Measurements from ENCODE around the gene MCM3. TPM values are rescaled to one million over a fixed set of nuclear protein-coding genes. Genes with fewer than 3 reads are reported as not detected.

The MCM3 gene
- total RNA-seq, 1 experiment from 2014 or later, result 276 TPM

DNA sequence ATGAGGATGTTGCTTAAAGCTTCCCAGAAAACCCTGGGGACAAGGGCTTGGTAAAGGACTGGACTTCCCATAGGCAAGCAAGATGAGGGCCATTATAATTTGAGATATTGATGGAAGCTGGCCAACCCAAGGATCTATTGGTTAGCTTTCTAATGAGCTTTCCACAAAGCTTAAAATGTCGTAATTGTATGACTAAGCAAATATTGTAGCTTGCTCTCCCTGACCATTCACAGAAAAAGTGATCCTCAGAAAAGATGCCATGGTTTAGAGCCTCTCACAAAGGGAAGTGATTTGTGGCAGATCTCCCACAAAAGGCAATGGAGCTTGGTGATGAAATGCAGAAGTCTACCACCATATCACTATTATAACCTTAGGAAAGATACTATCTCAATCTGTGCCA is 53.9 kb downstream of the MCM3 start:
- no peak overlapping the region for H3K4me3 Mint-ChIP-seq
- ChIA-PET POLR2A (no interaction called here), CTCF (interaction anchor here (1.4 to 1.5 kb wide), 2 partner anchors 33 to 169 kb away, joined by 3 to 4 read pairs; no protein-coding TSS in a partner anchor)
- TF ChIP-seq JUN (CRISPR knock-in tag; IDR thresholded peaks at IDR 0.05) (no peak), ZNF317 (CRISPR knock-in tag; IDR thresholded peaks at IDR 0.05; ENCODE audit: borderline replicate concordance, low read depth) (no peak), NR3C1 (CRISPR knock-in tag; conservative IDR thresholded peaks at IDR 0.05; ENCODE audit: low read depth) (no peak), JAZF1 (CRISPR knock-in tag; IDR thresholded peaks at IDR 0.05) (no peak)
- TF ChIP-seq, protein P1, sequence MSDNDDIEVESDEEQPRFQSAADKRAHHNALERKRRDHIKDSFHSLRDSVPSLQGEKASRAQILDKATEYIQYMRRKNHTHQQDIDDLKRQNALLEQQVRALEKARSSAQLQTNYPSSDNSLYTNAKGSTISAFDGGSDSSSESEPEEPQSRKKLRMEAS (CRISPR knock-in tag; IDR thresholded peaks at IDR 0.05), result no peak
- no peaks in the 10 kb centered on the region for H3K9me3 Mint-ChIP-seq
- no peak overlapping the region for H3K27ac Mint-ChIP-seq
- no peaks in the 10 kb centered on the region for H3K27me3 Mint-ChIP-seq (ENCODE audit: low read depth)
- peaks cover 18% of the 10 kb centered on the region for H3K4me1 Mint-ChIP-seq
- ATAC-seq (no peak), DNase-seq (ENCODE audit: low spot score) (no peak)
- no peaks in the 10 kb centered on the region for H3K36me3 Mint-ChIP-seq

DNA sequence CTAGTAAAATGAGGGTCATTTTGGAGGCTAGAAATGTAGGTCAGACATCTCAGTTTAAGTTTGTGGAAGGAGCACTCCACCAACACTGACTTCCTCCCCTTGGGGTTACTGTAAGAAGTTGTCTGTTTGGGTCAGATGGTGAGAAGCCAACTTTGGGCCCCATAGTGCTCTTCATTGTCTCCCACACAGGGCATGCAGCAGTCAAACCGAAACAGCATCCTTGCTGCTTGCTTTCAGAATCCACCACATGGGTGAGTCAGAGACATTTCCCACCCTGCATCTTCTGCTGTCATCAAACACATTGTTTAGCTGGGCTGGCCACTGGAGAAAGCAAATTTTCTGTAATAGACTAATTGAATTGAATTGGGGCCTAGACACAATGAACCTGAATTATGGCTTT is 57.0 kb downstream of the MCM3 start:
- no peak overlapping the region for H3K27ac Mint-ChIP-seq
- 0 out of 2 replicates have a peak, but pooled peaks cover 2% of the 10 kb centered on the region for H3K4me1 Mint-ChIP-seq
- no peak for DNase-seq (ENCODE audit: low spot score)
- POLR2A ChIA-PET, result no interaction called here
- no peak overlapping the region for H3K4me3 Mint-ChIP-seq
- no peaks in the 10 kb centered on the region for H3K27me3 Mint-ChIP-seq (ENCODE audit: low read depth)
- ATAC-seq, result no peak
- CTCF ChIA-PET, result interaction anchor here (0.6 kb wide), 1 partner anchor 36 kb away, joined by 3 read pairs; no protein-coding TSS in a partner anchor
- H3K9me3 Mint-ChIP-seq, result no peaks in the 10 kb centered on the region
- no peaks in the 10 kb centered on the region for H3K36me3 Mint-ChIP-seq
- no peak for TF ChIP-seq MXD4 (CRISPR knock-in tag; IDR thresholded peaks at IDR 0.05; ENCODE audit: borderline replicate concordance)
- TF ChIP-seq FOXJ3 (CRISPR knock-in tag; IDR thresholded peaks at IDR 0.05; ENCODE audit: borderline replicate concordance), result no peak
- TF ChIP-seq ZNF138 (CRISPR knock-in tag; conservative IDR thresholded peaks at IDR 0.05), result no peak
- no peak for TF ChIP-seq SP1 (CRISPR knock-in tag; conservative IDR thresholded peaks at IDR 0.05)
- TF ChIP-seq, protein P2, sequence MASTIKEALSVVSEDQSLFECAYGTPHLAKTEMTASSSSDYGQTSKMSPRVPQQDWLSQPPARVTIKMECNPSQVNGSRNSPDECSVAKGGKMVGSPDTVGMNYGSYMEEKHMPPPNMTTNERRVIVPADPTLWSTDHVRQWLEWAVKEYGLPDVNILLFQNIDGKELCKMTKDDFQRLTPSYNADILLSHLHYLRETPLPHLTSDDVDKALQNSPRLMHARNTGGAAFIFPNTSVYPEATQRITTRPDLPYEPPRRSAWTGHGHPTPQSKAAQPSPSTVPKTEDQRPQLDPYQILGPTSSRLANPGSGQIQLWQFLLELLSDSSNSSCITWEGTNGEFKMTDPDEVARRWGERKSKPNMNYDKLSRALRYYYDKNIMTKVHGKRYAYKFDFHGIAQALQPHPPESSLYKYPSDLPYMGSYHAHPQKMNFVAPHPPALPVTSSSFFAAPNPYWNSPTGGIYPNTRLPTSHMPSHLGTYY (CRISPR knock-in tag; IDR thresholded peaks at IDR 0.05), result no peak
- no peak for TF ChIP-seq CREB1 (CRISPR knock-in tag; IDR thresholded peaks at IDR 0.05)
- TF ChIP-seq, protein P3, sequence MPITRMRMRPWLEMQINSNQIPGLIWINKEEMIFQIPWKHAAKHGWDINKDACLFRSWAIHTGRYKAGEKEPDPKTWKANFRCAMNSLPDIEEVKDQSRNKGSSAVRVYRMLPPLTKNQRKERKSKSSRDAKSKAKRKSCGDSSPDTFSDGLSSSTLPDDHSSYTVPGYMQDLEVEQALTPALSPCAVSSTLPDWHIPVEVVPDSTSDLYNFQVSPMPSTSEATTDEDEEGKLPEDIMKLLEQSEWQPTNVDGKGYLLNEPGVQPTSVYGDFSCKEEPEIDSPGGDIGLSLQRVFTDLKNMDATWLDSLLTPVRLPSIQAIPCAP (CRISPR knock-in tag; IDR thresholded peaks at IDR 0.05), result no peak
- TF ChIP-seq TCF7 (CRISPR knock-in tag; IDR thresholded peaks at IDR 0.05; ENCODE audit: low read depth), result no peak
- no peak for TF ChIP-seq JAZF1 (CRISPR knock-in tag; IDR thresholded peaks at IDR 0.05)
- TF ChIP-seq, protein P4, sequence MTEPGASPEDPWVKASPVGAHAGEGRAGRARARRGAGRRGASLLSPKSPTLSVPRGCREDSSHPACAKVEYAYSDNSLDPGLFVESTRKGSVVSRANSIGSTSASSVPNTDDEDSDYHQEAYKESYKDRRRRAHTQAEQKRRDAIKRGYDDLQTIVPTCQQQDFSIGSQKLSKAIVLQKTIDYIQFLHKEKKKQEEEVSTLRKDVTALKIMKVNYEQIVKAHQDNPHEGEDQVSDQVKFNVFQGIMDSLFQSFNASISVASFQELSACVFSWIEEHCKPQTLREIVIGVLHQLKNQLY (CRISPR knock-in tag; IDR thresholded peaks at IDR 0.05), result no peak
- TF ChIP-seq, protein P5, sequence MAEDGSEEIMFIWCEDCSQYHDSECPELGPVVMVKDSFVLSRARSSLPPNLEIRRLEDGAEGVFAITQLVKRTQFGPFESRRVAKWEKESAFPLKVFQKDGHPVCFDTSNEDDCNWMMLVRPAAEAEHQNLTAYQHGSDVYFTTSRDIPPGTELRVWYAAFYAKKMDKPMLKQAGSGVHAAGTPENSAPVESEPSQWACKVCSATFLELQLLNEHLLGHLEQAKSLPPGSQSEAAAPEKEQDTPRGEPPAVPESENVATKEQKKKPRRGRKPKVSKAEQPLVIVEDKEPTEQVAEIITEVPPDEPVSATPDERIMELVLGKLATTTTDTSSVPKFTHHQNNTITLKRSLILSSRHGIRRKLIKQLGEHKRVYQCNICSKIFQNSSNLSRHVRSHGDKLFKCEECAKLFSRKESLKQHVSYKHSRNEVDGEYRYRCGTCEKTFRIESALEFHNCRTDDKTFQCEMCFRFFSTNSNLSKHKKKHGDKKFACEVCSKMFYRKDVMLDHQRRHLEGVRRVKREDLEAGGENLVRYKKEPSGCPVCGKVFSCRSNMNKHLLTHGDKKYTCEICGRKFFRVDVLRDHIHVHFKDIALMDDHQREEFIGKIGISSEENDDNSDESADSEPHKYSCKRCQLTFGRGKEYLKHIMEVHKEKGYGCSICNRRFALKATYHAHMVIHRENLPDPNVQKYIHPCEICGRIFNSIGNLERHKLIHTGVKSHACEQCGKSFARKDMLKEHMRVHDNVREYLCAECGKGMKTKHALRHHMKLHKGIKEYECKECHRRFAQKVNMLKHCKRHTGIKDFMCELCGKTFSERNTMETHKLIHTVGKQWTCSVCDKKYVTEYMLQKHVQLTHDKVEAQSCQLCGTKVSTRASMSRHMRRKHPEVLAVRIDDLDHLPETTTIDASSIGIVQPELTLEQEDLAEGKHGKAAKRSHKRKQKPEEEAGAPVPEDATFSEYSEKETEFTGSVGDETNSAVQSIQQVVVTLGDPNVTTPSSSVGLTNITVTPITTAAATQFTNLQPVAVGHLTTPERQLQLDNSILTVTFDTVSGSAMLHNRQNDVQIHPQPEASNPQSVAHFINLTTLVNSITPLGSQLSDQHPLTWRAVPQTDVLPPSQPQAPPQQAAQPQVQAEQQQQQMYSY (CRISPR knock-in tag; IDR thresholded peaks at IDR 0.05), result no peak
- TF ChIP-seq NFE2L1 (CRISPR knock-in tag; IDR thresholded peaks at IDR 0.05), result no peak
- TF ChIP-seq, protein P6, sequence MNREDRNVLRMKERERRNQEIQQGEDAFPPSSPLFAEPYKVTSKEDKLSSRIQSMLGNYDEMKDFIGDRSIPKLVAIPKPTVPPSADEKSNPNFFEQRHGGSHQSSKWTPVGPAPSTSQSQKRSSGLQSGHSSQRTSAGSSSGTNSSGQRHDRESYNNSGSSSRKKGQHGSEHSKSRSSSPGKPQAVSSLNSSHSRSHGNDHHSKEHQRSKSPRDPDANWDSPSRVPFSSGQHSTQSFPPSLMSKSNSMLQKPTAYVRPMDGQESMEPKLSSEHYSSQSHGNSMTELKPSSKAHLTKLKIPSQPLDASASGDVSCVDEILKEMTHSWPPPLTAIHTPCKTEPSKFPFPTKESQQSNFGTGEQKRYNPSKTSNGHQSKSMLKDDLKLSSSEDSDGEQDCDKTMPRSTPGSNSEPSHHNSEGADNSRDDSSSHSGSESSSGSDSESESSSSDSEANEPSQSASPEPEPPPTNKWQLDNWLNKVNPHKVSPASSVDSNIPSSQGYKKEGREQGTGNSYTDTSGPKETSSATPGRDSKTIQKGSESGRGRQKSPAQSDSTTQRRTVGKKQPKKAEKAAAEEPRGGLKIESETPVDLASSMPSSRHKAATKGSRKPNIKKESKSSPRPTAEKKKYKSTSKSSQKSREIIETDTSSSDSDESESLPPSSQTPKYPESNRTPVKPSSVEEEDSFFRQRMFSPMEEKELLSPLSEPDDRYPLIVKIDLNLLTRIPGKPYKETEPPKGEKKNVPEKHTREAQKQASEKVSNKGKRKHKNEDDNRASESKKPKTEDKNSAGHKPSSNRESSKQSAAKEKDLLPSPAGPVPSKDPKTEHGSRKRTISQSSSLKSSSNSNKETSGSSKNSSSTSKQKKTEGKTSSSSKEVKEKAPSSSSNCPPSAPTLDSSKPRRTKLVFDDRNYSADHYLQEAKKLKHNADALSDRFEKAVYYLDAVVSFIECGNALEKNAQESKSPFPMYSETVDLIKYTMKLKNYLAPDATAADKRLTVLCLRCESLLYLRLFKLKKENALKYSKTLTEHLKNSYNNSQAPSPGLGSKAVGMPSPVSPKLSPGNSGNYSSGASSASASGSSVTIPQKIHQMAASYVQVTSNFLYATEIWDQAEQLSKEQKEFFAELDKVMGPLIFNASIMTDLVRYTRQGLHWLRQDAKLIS (CRISPR knock-in tag; IDR thresholded peaks at IDR 0.05; ENCODE audit: borderline replicate concordance), result no peak
- TF ChIP-seq, protein P7, sequence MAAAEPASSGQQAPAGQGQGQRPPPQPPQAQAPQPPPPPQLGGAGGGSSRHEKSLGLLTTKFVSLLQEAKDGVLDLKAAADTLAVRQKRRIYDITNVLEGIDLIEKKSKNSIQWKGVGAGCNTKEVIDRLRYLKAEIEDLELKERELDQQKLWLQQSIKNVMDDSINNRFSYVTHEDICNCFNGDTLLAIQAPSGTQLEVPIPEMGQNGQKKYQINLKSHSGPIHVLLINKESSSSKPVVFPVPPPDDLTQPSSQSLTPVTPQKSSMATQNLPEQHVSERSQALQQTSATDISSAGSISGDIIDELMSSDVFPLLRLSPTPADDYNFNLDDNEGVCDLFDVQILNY (CRISPR knock-in tag; IDR thresholded peaks at IDR 0.05), result no peak
- TF ChIP-seq JUN (CRISPR knock-in tag; IDR thresholded peaks at IDR 0.05), result no peak
- TF ChIP-seq, protein P8, sequence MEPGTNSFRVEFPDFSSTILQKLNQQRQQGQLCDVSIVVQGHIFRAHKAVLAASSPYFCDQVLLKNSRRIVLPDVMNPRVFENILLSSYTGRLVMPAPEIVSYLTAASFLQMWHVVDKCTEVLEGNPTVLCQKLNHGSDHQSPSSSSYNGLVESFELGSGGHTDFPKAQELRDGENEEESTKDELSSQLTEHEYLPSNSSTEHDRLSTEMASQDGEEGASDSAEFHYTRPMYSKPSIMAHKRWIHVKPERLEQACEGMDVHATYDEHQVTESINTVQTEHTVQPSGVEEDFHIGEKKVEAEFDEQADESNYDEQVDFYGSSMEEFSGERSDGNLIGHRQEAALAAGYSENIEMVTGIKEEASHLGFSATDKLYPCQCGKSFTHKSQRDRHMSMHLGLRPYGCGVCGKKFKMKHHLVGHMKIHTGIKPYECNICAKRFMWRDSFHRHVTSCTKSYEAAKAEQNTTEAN (CRISPR knock-in tag; IDR thresholded peaks at IDR 0.05), result no peak
- TF ChIP-seq, protein P9, sequence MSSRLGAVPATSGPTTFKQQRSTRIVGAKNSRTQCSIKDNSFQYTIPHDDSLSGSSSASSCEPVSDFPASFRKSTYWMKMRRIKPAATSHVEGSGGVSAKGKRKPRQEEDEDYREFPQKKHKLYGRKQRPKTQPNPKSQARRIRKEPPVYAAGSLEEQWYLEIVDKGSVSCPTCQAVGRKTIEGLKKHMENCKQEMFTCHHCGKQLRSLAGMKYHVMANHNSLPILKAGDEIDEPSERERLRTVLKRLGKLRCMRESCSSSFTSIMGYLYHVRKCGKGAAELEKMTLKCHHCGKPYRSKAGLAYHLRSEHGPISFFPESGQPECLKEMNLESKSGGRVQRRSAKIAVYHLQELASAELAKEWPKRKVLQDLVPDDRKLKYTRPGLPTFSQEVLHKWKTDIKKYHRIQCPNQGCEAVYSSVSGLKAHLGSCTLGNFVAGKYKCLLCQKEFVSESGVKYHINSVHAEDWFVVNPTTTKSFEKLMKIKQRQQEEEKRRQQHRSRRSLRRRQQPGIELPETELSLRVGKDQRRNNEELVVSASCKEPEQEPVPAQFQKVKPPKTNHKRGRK (CRISPR knock-in tag; IDR thresholded peaks at IDR 0.05; ENCODE audit: borderline replicate concordance), result no peak

Data from WTC11 (cell line).